Activated T-helper 1 cell treated with anti-CD3 and anti-CD28 coated beads, Interleukin-12 subunit alpha, Interleukin-12 subunit beta, Interleukin-2, Interleukin-4 antibody, amounts not matched to agents 30 ng/mL and 10 ng/mL and 1 ng/mL, durations not matched to agents 14 hours and 24 hours and 36 hours (primary cell): ENCODE results near the gene KIF18A. TPM values are rescaled to one million over a fixed set of nuclear protein-coding genes. Genes with fewer than 3 reads are reported as not detected.

Experiments used
- DNase-seq: peaks from one replicate; pipeline ENCODE4 v3.0.0; 2021; ENCODE audit warnings: low spot score
- H3K27ac Mint-ChIP-seq: one replicate; pipeline ENCODE4 v1.8.0; 2021; ENCODE audit warnings: mild to moderate bottlenecking, mixed read lengths
- H3K27me3 Mint-ChIP-seq: one replicate; pipeline ENCODE4 v1.8.0; 2022; ENCODE audit warnings: mild to moderate bottlenecking, moderate library complexity, mixed read lengths; ENCODE audit not compliant: insufficient read depth
- H3K36me3 Mint-ChIP-seq: one replicate; pipeline ENCODE4 v1.8.0; 2021; ENCODE audit warnings: low read depth, mixed read lengths
- H3K4me1 Mint-ChIP-seq: one replicate; pipeline ENCODE4 v1.8.0; 2021; ENCODE audit warnings: low read depth, mixed read lengths
- H3K4me3 Mint-ChIP-seq: one replicate; pipeline ENCODE4 v1.8.0; 2021; ENCODE audit warnings: mild to moderate bottlenecking, moderate library complexity, mixed read lengths
- H3K9me3 Mint-ChIP-seq: one replicate; pipeline ENCODE4 v1.8.0; 2021; ENCODE audit warnings: mixed read lengths
- intact Hi-C: fragments of 100-400 bp; cut with micrococcal nuclease; formaldehyde crosslinking; loops from one replicate; pipeline ENCODE4 v1.15.1; 2024
- total RNA-seq: library from RNA; stranded (reverse); gene quantifications from 2 replicates; pipeline ENCODE4 v1.2.3, GENCODE V29; 2022

Gene KIF18A
- total RNA-seq, 1 donor from 2014 or later, result 13.1 TPM

DNA sequence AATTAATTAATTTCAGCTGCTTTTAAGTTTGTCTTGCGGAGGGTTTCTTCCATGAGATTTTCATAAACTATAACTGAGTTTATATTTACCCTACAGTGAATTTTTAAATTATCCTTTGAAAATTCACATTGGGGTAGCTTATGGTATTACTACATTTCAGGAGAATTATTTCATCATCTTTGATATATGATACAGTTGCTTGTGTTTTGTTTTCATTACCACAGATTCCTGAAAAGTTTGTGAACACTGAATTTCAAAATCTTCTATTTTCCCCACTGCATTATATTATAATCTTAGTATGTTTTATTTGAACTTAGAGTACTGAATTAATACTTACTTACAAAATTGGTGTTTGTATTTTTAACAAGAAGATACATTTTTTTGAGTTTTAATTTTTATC, 24.6 kb upstream of the KIF18A start:
- intact Hi-C loops, result no loop called here
- peaks cover 14% of the 10 kb centered on the region for H3K9me3 Mint-ChIP-seq
- H3K4me1 Mint-ChIP-seq, result no peaks in the 10 kb centered on the region
- no peaks in the 10 kb centered on the region for H3K27me3 Mint-ChIP-seq
- H3K27ac Mint-ChIP-seq, result no peak overlapping the region
- H3K4me3 Mint-ChIP-seq, result no peak overlapping the region
- no peak for DNase-seq
- H3K36me3 Mint-ChIP-seq, result peaks cover 14% of the 10 kb centered on the region

DNA sequence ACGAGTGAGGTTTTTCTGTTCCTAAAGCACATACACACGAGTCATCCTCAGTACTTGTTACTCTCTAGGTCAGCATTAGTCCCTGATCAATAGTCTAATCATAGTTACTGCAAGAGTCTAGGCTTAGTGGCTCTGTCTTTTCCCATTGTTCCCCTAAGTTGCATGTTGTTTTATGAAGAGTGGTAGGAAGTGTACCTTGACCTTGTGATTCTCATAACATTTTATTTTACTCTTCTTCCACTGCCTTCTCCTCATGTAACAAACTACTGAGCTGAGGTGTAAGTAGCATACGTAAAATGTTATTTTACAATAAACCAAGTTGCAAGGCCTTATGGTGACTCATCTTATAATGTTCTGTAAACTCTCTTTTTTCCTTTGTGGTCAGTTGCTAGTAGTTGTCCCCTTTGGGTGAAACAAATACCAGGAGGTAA, 15.2 kb upstream of the KIF18A start:
- no peak overlapping the region for H3K4me3 Mint-ChIP-seq
- H3K27ac Mint-ChIP-seq, result no peak overlapping the region
- H3K27me3 Mint-ChIP-seq, result no peaks in the 10 kb centered on the region
- H3K36me3 Mint-ChIP-seq, result peaks cover 4% of the 10 kb centered on the region
- H3K9me3 Mint-ChIP-seq, result no peaks in the 10 kb centered on the region
- H3K4me1 Mint-ChIP-seq, result no peaks in the 10 kb centered on the region
- intact Hi-C loops, result no loop called here
- DNase-seq, result no peak

DNA sequence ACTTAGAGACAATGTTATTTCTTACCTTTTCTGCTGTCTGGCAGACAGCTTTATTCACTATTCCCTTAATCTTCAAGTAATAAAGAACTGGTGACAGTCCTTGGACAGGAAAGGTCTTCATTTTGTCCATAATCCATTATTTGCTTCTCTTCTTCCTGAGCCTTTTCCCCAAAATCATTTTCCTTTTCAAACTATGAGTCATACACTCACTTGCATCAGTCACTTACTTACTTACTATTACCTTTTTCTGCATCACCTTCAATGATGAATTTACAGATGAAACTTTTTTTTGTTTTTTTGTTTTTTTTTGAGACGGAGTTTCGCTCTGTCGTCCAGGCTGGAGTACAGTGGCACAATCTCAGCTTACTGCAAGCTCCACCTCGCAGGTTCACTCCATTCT, 9.8 kb upstream of the KIF18A start:
- intact Hi-C loops, result no loop called here
- Mint-ChIP-seq H3K27ac (no peak overlapping the region), H3K4me3 (no peak overlapping the region), H3K9me3 (no peaks in the 10 kb centered on the region), H3K4me1 (peaks cover under 1% of the 10 kb centered on the region), H3K36me3 (peaks cover 7% of the 10 kb centered on the region), H3K27me3 (no peaks in the 10 kb centered on the region)
- DNase-seq, result no peak

DNA sequence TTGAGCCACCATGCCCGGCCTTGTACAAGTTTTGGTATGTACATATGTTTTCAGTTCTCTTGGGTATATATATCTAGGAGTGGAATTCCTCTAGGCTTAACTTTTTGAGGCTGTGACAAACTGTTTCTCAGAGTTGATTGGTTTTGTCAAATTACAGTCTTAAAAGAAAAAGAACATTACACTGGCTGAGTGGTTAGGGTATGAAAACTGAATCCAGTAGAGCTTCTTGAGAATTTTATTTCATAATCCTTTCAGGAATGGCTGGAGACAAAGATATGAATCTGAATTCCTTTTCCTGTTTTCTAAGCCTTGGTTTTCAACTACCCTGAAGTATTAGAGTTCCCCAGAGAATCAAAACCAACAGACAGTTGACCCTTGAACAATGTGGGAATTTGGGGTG, 6.8 kb upstream of the KIF18A start:
- H3K27ac Mint-ChIP-seq, result no peak overlapping the region
- intact Hi-C loops, result no loop called here
- H3K27me3 Mint-ChIP-seq, result no peaks in the 10 kb centered on the region
- DNase-seq, result no peak
- no peak overlapping the region for H3K4me3 Mint-ChIP-seq
- H3K9me3 Mint-ChIP-seq, result no peaks in the 10 kb centered on the region
- peaks cover 26% of the 10 kb centered on the region for H3K4me1 Mint-ChIP-seq
- peaks cover 10% of the 10 kb centered on the region for H3K36me3 Mint-ChIP-seq

- H3K36me3 Mint-ChIP-seq, result peaks cover 10% of the 10 kb centered on the region
- H3K27me3 Mint-ChIP-seq, result no peaks in the 10 kb centered on the region
- no peak overlapping the region for H3K27ac Mint-ChIP-seq
- peaks cover 32% of the 10 kb centered on the region for H3K4me1 Mint-ChIP-seq
- DNase-seq, result no peak
- intact Hi-C loops, result no loop called here
- no peak overlapping the region for H3K4me3 Mint-ChIP-seq
- no peaks in the 10 kb centered on the region for H3K9me3 Mint-ChIP-seq
Observed at GRCh38 chr11:28114116-28114515, 6.2 kb upstream of the KIF18A start.

DNA sequence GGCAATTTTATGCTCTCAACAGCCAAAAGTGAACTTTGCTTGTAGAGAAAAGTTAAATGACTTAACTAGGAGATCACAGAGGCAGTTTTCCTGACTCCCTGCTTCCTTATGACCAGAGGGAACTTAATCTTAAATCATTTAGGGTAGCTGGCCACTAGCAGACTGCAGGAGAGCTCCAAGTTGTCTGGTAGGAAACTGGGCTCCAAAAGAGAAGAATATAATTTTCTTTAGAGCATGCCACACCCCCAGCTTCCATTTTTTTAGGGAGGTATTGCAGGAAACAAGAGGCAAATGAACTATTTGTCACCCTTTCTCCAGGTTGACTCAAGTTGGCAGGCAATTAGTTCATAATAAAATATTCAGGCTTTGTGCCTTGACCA, 2.9 kb upstream of the KIF18A start:
- peaks cover 49% of the 10 kb centered on the region for H3K4me1 Mint-ChIP-seq
- peak overlapping the region; percentile 97 for H3K27ac Mint-ChIP-seq
- intact Hi-C loops, result no loop called here
- no peaks in the 10 kb centered on the region for H3K9me3 Mint-ChIP-seq
- no peak for DNase-seq
- peaks cover 11% of the 10 kb centered on the region for H3K36me3 Mint-ChIP-seq
- H3K27me3 Mint-ChIP-seq, result no peaks in the 10 kb centered on the region
- H3K4me3 Mint-ChIP-seq, result peak overlapping the region; percentile 97

- Mint-ChIP-seq H3K36me3 (peaks cover 11% of the 10 kb centered on the region), H3K4me1 (peaks cover 55% of the 10 kb centered on the region), H3K4me3 (peak overlapping the region; percentile 97), H3K27ac (peak overlapping the region; percentile 97), H3K9me3 (no peaks in the 10 kb centered on the region), H3K27me3 (no peaks in the 10 kb centered on the region)
- intact Hi-C loops, result no loop called here
- DNase-seq, result peak; percentile 46
Observed at GRCh38 chr11:28110108-28110820, 2.3 kb upstream of the KIF18A start.

DNA sequence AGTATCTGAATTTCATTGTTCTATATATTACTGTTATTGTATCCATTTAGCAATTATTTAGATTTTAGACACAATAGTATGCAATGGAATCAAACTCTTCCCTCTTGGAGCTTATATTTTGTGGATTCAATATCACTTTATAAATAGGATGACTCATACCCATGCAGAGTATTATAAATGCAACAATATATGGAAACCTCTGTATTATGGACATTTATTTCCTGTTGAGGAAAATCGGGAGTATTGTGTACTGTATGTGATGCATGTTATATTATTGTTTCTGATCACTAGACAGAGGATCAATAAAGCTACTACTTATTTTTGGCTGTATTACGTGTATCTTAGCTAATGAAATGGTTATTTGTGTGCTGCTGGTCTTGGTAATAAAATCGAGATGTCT, 1.0 kb upstream of the KIF18A start:
- H3K27me3 Mint-ChIP-seq, result no peaks in the 10 kb centered on the region
- no peak for DNase-seq
- peak overlapping the region; percentile 97 for H3K4me3 Mint-ChIP-seq
- peaks cover 9% of the 10 kb centered on the region for H3K36me3 Mint-ChIP-seq
- peak overlapping the region; percentile 83 for H3K27ac Mint-ChIP-seq
- no peaks in the 10 kb centered on the region for H3K9me3 Mint-ChIP-seq
- intact Hi-C loops, result loop anchor here (5.0 to 10.0 kb wide), 2 partner anchors 216 to 747 kb away; partner anchors contain the start of gene CCDC34
- H3K4me1 Mint-ChIP-seq, result peaks cover 63% of the 10 kb centered on the region

- Mint-ChIP-seq H3K4me1 (peaks cover 65% of the 10 kb centered on the region), H3K4me3 (peak overlapping the region; percentile 97), H3K27ac (peak overlapping the region; percentile 99), H3K27me3 (no peaks in the 10 kb centered on the region), H3K36me3 (peaks cover 3% of the 10 kb centered on the region), H3K9me3 (no peaks in the 10 kb centered on the region)
- intact Hi-C loops, result loop anchor here (1.0 to 10.0 kb wide), 4 partner anchors 8 to 745 kb away; partner anchors contain the start of gene CCDC34
- peak; percentile 5 for DNase-seq
Observed at GRCh38 chr11:28107191-28107749, 686 bp downstream of the KIF18A start.

GRCh38 chr11:28106353-28107043, 1.5 kb downstream of the KIF18A start:
- H3K27ac Mint-ChIP-seq, result peak overlapping the region; percentile 20
- peak overlapping the region; percentile 97 for H3K4me3 Mint-ChIP-seq
- H3K27me3 Mint-ChIP-seq, result no peaks in the 10 kb centered on the region
- intact Hi-C loops, result loop anchor here (1.0 to 10.0 kb wide), 4 partner anchors 7 to 744 kb away; partner anchors contain the start of gene CCDC34
- peaks cover 57% of the 10 kb centered on the region for H3K4me1 Mint-ChIP-seq
- no peak for DNase-seq
- no peaks in the 10 kb centered on the region for H3K9me3 Mint-ChIP-seq
- H3K36me3 Mint-ChIP-seq, result peaks cover 3% of the 10 kb centered on the region

- H3K9me3 Mint-ChIP-seq, result no peaks in the 10 kb centered on the region
Observed at GRCh38 chr11:28105869-28106268, 2.1 kb downstream of the KIF18A start.

GRCh38 chr11:28104984-28105383, 3.0 kb downstream of the KIF18A start:
- H3K27ac Mint-ChIP-seq, result no peak overlapping the region
- no peak for DNase-seq
- no peaks in the 10 kb centered on the region for H3K9me3 Mint-ChIP-seq
- peaks cover 50% of the 10 kb centered on the region for H3K4me1 Mint-ChIP-seq
- peaks cover 3% of the 10 kb centered on the region for H3K36me3 Mint-ChIP-seq
- no peak overlapping the region for H3K4me3 Mint-ChIP-seq
- intact Hi-C loops, result loop anchor here (5.0 to 10.0 kb wide), 2 partner anchors 220 to 743 kb away; partner anchors contain the start of gene CCDC34
- H3K27me3 Mint-ChIP-seq, result no peaks in the 10 kb centered on the region

More at GRCh38 chr11:28105869-28106268, 2.1 kb downstream of the KIF18A start:
- H3K27me3 Mint-ChIP-seq, result no peaks in the 10 kb centered on the region
- peaks cover 3% of the 10 kb centered on the region for H3K36me3 Mint-ChIP-seq
- no peak for DNase-seq
- peak overlapping the region; percentile 20 for H3K27ac Mint-ChIP-seq
- H3K4me3 Mint-ChIP-seq, result peak overlapping the region; percentile 97
- peaks cover 53% of the 10 kb centered on the region for H3K4me1 Mint-ChIP-seq
- intact Hi-C loops, result loop anchor here (2.0 to 10.0 kb wide), 3 partner anchors 15 to 744 kb away; partner anchors contain the start of gene CCDC34

GRCh38 chr11:28104425-28104824, 3.5 kb downstream of the KIF18A start:
- Mint-ChIP-seq H3K36me3 (peaks cover 5% of the 10 kb centered on the region), H3K9me3 (no peaks in the 10 kb centered on the region), H3K4me3 (no peak overlapping the region), H3K27ac (no peak overlapping the region), H3K4me1 (peaks cover 50% of the 10 kb centered on the region), H3K27me3 (no peaks in the 10 kb centered on the region)
- intact Hi-C loops, result loop anchor here (10.0 kb wide), 1 partner anchor 220 kb away; no protein-coding TSS in a partner anchor
- no peak for DNase-seq
